ENCODE results near the gene TLCD3B. TPM values are rescaled to one million over a fixed set of nuclear protein-coding genes. Genes with fewer than 3 reads are reported as not detected.
A peak's percentile ranks its signal among the peaks of the same experiment; 100 is the strongest.
"Not testable (repeated sequence)": the region's sequence is repeated elsewhere in the genome, so short reads cannot be mapped to it uniquely, and the experiment has no call there.

The TLCD3B gene
- total RNA-seq, 3 donors from 2014 or later: 0.38 to 0.46 TPM; not detected in 1

GRCh38 chr16:30046588-30046987 is 15.5 kb upstream of the TLCD3B start:
- H3K4me1 ChIP-seq (ENCODE audit: low read depth): no peaks in the 10 kb centered on the region
- intact Hi-C loops (cut with DNase I, micrococcal nuclease): no loop called here
- ATAC-seq: no peak

GRCh38 chr16:30046178-30046577 is 15.1 kb upstream of the TLCD3B start:
- no peak for ATAC-seq

More at GRCh38 chr16:30046588-30046987, 15.5 kb upstream of the TLCD3B start:
- H3K4me3 ChIP-seq: no peak overlapping the region
- H3K9me3 ChIP-seq: no peaks in the 10 kb centered on the region
- no peak for DNase-seq
- TF ChIP-seq CTCF (IDR thresholded peaks at IDR 0.05): no peak
- no peaks in the 10 kb centered on the region for H3K36me3 ChIP-seq (ENCODE audit: low read depth)

GRCh38 chr16:30041841-30042240 is 10.8 kb upstream of the TLCD3B start:
- no peaks in the 10 kb centered on the region for H3K9me3 ChIP-seq
- DNase-seq (peak in 1 of 3 donors; percentile 52), ATAC-seq (no peak)
- no peak for TF ChIP-seq CTCF (IDR thresholded peaks at IDR 0.05)
- intact Hi-C loops (cut with DNase I, micrococcal nuclease): no loop called here
- no peaks in the 10 kb centered on the region for H3K4me1 ChIP-seq (ENCODE audit: low read depth)
- H3K4me3 ChIP-seq: no peak overlapping the region
- H3K36me3 ChIP-seq (ENCODE audit: low read depth): no peaks in the 10 kb centered on the region

More at GRCh38 chr16:30046178-30046577, 15.1 kb upstream of the TLCD3B start:
- H3K36me3 ChIP-seq (ENCODE audit: low read depth): no peaks in the 10 kb centered on the region
- H3K4me3 ChIP-seq: no peak overlapping the region
- no peak for TF ChIP-seq CTCF (IDR thresholded peaks at IDR 0.05)
- H3K9me3 ChIP-seq: no peaks in the 10 kb centered on the region
- intact Hi-C loops (cut with DNase I, micrococcal nuclease): no loop called here
- no peak for DNase-seq
- no peaks in the 10 kb centered on the region for H3K4me1 ChIP-seq (ENCODE audit: low read depth)

GRCh38 chr16:30040690-30041089 is 9.6 kb upstream of the TLCD3B start:
- H3K9me3 ChIP-seq; H3K4me3 ChIP-seq; H3K36me3 ChIP-seq (ENCODE audit: low read depth); H3K4me1 ChIP-seq (ENCODE audit: low read depth); ATAC-seq; intact Hi-C loops (cut with DNase I, micrococcal nuclease): not testable (repeated sequence)
- peak in 1 of 3 donors; percentile 5 for DNase-seq

GRCh38 chr16:30040221-30040620 is 9.2 kb upstream of the TLCD3B start:
- Histone ChIP-seq H3K4me3 (no peak overlapping the region), H3K4me1 (ENCODE audit: low read depth) (no peaks in the 10 kb centered on the region), H3K36me3 (ENCODE audit: low read depth) (no peaks in the 10 kb centered on the region), H3K9me3 (no peaks in the 10 kb centered on the region)
- no peak for TF ChIP-seq CTCF (IDR thresholded peaks at IDR 0.05)
- no peak for DNase-seq
- intact Hi-C loops (cut with DNase I, micrococcal nuclease): no loop called here
- no peak for ATAC-seq

- DNase-seq: no peak
- Histone ChIP-seq H3K4me1 (ENCODE audit: low read depth) (peaks cover 3% of the 10 kb centered on the region), H3K9me3 (no peaks in the 10 kb centered on the region), H3K36me3 (ENCODE audit: low read depth) (no peaks in the 10 kb centered on the region), H3K4me3 (no peak overlapping the region)
- no peak for TF ChIP-seq CTCF (IDR thresholded peaks at IDR 0.05)
- intact Hi-C loops (cut with DNase I, micrococcal nuclease): no loop called here
- no peak for ATAC-seq
Observed at GRCh38 chr16:30033270-30033669, 2.2 kb upstream of the TLCD3B start.
